HEK293T (cell line): ENCODE data around the gene TBC1D2.
"Not testable (repeated sequence)": the region's sequence is repeated elsewhere in the genome, so short reads cannot be mapped to it uniquely, and the experiment has no call there.

Experiments used
- CTCF ChIA-PET: fragments of 350-600 bp; formaldehyde crosslinking; extraction: SDS; loops from one replicate; lab custom pipeline; 2021; ENCODE audit warnings: antibody characterized with exemption, inconsistent platforms; lab: Yijun Ruan, JAX
- POLR2A ChIA-PET: fragments of 350-600 bp; formaldehyde crosslinking; extraction: SDS; loops from one replicate; lab custom pipeline; 2020; ENCODE audit warnings: antibody characterized with exemption, inconsistent platforms; lab: Yijun Ruan, JAX
- DNase-seq: peaks from one replicate; pipeline ENCODE4 v3.0.0; 2012; ENCODE audit warnings: mixed read lengths; ENCODE audit errors: extremely low spot score
- ARNT ChIP-seq: fragments of 450-650 bp; IDR thresholded peaks from 2 replicates; pipeline ENCODE4 v1.6.1; 2017; ENCODE audit warnings: mild to moderate bottlenecking
- BHLHE40 ChIP-seq: fragments of 450-650 bp; IDR thresholded peaks from 2 replicates; pipeline ENCODE4 v1.6.1; 2016; ENCODE audit warnings: mild to moderate bottlenecking, moderate library complexity, borderline replicate concordance
- CTBP1 ChIP-seq: fragments of 450-650 bp; IDR thresholded peaks from 2 replicates; pipeline ENCODE4 v1.6.1; 2016; ENCODE audit warnings: borderline replicate concordance
- ELF4 ChIP-seq: fragments of 450-650 bp; IDR thresholded peaks from 2 replicates; pipeline ENCODE4 v1.6.1; 2017; ENCODE audit warnings: antibody characterized with exemption
- FOXA1 ChIP-seq: fragments of 450-650 bp; IDR thresholded peaks from 2 replicates; pipeline ENCODE4 v1.6.1; 2016; ENCODE audit warnings: mild to moderate bottlenecking
- FOXK2 ChIP-seq: fragments of 450-650 bp; IDR thresholded peaks from 2 replicates; pipeline ENCODE4 v1.6.1; 2016; ENCODE audit warnings: mild to moderate bottlenecking
- FOXM1 ChIP-seq: fragments of 450-650 bp; IDR thresholded peaks from 2 replicates; pipeline ENCODE4 v1.6.1; 2017; ENCODE audit warnings: mild to moderate bottlenecking, borderline replicate concordance
- HDGF ChIP-seq: fragments of 450-650 bp; IDR thresholded peaks from 2 replicates; pipeline ENCODE4 v1.6.1; 2017; ENCODE audit warnings: antibody characterized with exemption, borderline replicate concordance
- L3MBTL2 ChIP-seq: fragments of 450-650 bp; conservative IDR thresholded peaks from 2 replicates; pipeline ENCODE4 v1.6.1; 2016; ENCODE audit warnings: mild to moderate bottlenecking
- LEF1 ChIP-seq: fragments of 450-650 bp; IDR thresholded peaks from 2 replicates; pipeline ENCODE4 v1.6.1; 2017; ENCODE audit warnings: mild to moderate bottlenecking, borderline replicate concordance
- NFRKB ChIP-seq: fragments of 450-650 bp; IDR thresholded peaks from 2 replicates; pipeline ENCODE4 v1.6.1; 2016; ENCODE audit warnings: mild to moderate bottlenecking, moderate library complexity
- SP1 ChIP-seq: fragments of 450-650 bp; IDR thresholded peaks from 2 replicates; pipeline ENCODE4 v1.6.1; 2017
- SUZ12 ChIP-seq: fragments of 450-650 bp; IDR thresholded peaks from 2 replicates; pipeline ENCODE4 v1.6.1; 2016; ENCODE audit warnings: mild to moderate bottlenecking
- TARDBP ChIP-seq: fragments of 450-650 bp; IDR thresholded peaks from 2 replicates; pipeline ENCODE4 v1.6.1; 2016
- ZNF384 ChIP-seq: fragments of 450-650 bp; IDR thresholded peaks from 2 replicates; pipeline ENCODE4 v1.6.1; 2016
- TF ChIP-seq, protein P1 (sequence below): fragments of 450-650 bp; IDR thresholded peaks from 2 replicates; pipeline ENCODE4 v1.6.1; 2016

The TBC1D2 gene

DNA sequence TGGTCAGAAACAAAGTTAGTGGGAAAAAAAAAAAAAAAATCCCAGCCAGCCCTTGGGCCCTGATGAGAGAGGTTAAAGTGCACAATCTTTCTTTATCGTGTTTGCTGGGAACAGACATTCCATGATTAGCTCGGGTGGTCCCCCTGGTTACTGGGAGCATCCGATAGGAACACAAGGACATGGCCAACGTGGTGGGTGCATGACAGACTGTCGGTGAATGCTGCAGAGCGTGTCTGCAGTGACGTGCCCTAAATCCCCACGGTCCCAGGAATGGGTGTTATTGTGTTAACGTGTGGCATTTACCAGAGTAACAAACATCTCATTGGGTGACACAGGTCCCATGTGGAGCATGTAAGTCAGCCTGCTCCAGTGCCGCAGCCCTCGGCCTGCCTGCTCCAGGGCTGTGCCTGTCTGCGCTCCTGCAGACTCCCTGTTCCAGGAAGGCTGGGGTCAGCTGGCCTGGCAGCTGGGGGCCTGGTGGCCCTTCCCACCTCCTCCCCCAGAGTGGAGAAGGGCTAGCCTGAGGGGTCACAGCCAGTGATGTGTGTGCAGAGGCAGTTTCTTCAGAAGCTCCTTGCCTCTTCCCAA is 34.3 kb upstream of the TBC1D2 start:
- DNase-seq = no peak
- no peak for TF ChIP-seq FOXK2
- TF ChIP-seq ZNF384 = no peak
- TF ChIP-seq L3MBTL2 = no peak
- no peak for TF ChIP-seq HDGF
- no peak for TF ChIP-seq FOXA1
- TF ChIP-seq FOXM1 = no peak
- no peak for TF ChIP-seq TARDBP
- no peak for TF ChIP-seq ELF4
- TF ChIP-seq NFRKB = no peak
- no peak for TF ChIP-seq CTBP1
- TF ChIP-seq SUZ12 = no peak
- ChIA-PET POLR2A (interaction anchor here (0.8 kb wide), 1 partner anchor 96 kb away, joined by 3 read pairs; no protein-coding TSS in a partner anchor), CTCF (no interaction called here)

- DNase-seq = no peak
- POLR2A ChIA-PET = no interaction called here
- CTCF ChIA-PET = interaction anchor here (0.7 kb wide), 1 partner anchor 15 kb away, joined by 3 read pairs; no protein-coding TSS in a partner anchor
- TF ChIP-seq CTBP1 = no peak
- TF ChIP-seq SUZ12 = no peak
- TF ChIP-seq L3MBTL2 = no peak
- no peak for TF ChIP-seq FOXK2
- no peak for TF ChIP-seq HDGF
- TF ChIP-seq, protein P1, sequence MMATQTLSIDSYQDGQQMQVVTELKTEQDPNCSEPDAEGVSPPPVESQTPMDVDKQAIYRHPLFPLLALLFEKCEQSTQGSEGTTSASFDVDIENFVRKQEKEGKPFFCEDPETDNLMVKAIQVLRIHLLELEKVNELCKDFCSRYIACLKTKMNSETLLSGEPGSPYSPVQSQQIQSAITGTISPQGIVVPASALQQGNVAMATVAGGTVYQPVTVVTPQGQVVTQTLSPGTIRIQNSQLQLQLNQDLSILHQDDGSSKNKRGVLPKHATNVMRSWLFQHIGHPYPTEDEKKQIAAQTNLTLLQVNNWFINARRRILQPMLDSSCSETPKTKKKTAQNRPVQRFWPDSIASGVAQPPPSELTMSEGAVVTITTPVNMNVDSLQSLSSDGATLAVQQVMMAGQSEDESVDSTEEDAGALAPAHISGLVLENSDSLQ = no peak
- TF ChIP-seq LEF1 = no peak
- no peak for TF ChIP-seq FOXA1
- TF ChIP-seq ZNF384 = no peak
- no peak for TF ChIP-seq SP1
- no peak for TF ChIP-seq NFRKB
- TF ChIP-seq ARNT = no peak
- TF ChIP-seq FOXM1 = no peak
- TF ChIP-seq TARDBP = no peak
- no peak for TF ChIP-seq ELF4
- TF ChIP-seq BHLHE40 = no peak
Measured at GRCh38 chr9:98288881-98289280, 33.4 kb upstream of the TBC1D2 start.

DNA sequence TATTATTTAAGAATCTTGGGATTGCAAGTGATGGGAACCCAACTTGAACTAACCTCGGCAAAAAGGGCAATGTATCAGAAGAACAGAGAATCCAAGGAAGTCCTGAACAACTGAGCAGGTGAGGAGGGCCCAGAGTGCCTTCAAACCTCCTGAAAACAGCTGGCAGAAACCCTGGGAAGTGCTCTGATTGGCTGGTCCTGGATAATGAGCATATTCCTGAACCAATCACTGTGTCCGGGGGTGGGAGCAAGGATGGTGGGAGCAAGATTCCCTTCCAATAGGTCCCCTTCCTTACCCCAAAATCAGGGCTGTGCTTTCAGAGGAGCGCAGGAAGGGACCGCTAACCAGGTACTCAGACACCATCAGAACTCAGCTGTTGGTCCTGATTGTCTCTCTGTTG is 31.9 kb upstream of the TBC1D2 start:
- ChIA-PET CTCF (no interaction called here), POLR2A (no interaction called here)
- TF ChIP-seq, protein P1 = peak; percentile 86
- no peak for TF ChIP-seq NFRKB
- peak; percentile 47 for DNase-seq

- no peak for DNase-seq
- ChIA-PET CTCF (interaction anchor here (0.6 kb wide), 1 partner anchor 916 kb away, joined by 3 read pairs; no protein-coding TSS in a partner anchor), POLR2A (no interaction called here)
- TF ChIP-seq TARDBP (no peak), HDGF (no peak), ZNF384 (no peak), FOXK2 (no peak), ARNT (no peak), SUZ12 (no peak)
- TF ChIP-seq, protein P1 = peak; percentile 55
Measured at GRCh38 chr9:98285446-98285845, 30.0 kb upstream of the TBC1D2 start.

GRCh38 chr9:98284754-98285153 is 29.3 kb upstream of the TBC1D2 start:
- ChIA-PET CTCF (interaction anchor here (0.6 kb wide), 1 partner anchor 917 kb away, joined by 3 read pairs; no protein-coding TSS in a partner anchor), POLR2A (no interaction called here)
- DNase-seq = no peak
- TF ChIP-seq FOXA1 (no peak), ZNF384 (no peak), LEF1 (no peak), ELF4 (no peak), FOXK2 (no peak), SUZ12 (no peak), HDGF (no peak), NFRKB (no peak)
- TF ChIP-seq, protein P1 = no peak

- DNase-seq, POLR2A ChIA-PET: not testable (repeated sequence)
- CTCF ChIA-PET = interaction anchor here (0.7 kb wide), 1 partner anchor 395 kb away, joined by 5 read pairs; no protein-coding TSS in a partner anchor
Measured at GRCh38 chr9:98283143-98283542, 27.7 kb upstream of the TBC1D2 start.
